GM19043 (cell line): ENCODE results near the gene EFEMP2.
"Not testable (repeated sequence)": the region's sequence is repeated elsewhere in the genome, so short reads cannot be mapped to it uniquely, and the experiment has no call there.

Source experiments
- ATAC-seq: cut with Tn5 transposase; IDR thresholded peaks from one replicate; pipeline ENCODE4 v1.9.1; 2021; ENCODE audit warnings: low read depth; ENCODE audit not compliant: unreplicated experiment

EFEMP2 gene

DNA sequence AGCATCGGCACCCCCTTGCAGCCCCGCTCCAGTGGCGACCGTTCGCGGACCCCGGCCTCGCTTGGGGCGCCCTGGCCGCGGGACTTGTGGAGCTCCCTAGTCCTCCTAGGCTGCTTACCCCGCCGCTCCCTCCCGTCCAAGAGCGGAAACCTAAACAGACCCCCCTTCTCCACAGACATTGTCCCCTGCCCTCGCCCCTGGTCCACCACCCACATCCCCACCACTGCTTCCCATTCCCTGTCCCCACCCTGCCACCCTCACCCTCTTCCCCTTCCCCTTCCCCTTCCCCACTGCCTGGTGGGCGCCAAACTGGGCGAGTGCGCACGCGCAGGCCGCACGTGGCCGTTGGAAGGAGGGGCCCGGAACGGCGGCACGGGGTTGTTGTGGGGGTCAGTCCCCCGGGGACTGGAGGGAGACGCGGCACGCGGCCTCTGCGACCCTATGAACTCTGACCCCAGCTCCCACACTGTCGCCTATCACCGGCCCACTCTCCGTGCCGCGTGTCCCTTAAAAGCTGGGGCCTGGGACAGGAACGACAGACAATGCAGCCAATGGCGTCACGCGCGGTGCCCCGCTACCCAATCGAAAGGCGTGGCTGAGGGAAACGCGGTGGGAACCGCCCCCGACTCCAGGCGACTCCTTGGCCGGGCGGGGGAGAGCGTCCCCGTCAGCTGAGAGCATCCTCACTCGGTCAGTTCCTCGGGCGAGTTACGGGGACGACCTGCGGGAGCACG is 39.1 kb downstream of the EFEMP2 start, which contains the start of gene SNX32:
Gene SNX32 (plus strand): TSS at position 667 of the 734 bp plus-strand sequence. CDS start 103 bp downstream, outside the sequence.
- peak; percentile 95 for ATAC-seq

GRCh38 chr11:65832231-65832630 is 40.4 kb downstream of the EFEMP2 start:
- ATAC-seq: not testable (repeated sequence)

DNA sequence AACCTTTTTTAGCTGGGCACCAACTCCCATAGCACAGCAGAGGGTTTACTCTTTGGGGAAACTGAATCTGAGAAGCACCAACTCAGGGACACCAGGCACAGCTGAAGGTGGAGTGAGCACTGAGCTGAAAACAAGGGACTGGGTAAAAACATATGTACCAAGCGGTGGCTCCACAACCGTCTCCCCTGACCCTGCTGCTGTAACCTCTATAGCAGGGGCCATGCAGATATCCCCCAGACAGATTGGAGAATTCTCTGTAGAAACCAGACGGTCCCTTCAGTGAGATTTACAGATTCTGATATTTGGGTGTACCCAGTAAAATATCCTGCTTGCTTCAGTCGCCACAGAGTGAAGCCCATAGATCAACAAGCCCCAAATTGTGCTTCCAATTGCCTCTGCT is 43.1 kb downstream of the EFEMP2 start:
- no peak for ATAC-seq

DNA sequence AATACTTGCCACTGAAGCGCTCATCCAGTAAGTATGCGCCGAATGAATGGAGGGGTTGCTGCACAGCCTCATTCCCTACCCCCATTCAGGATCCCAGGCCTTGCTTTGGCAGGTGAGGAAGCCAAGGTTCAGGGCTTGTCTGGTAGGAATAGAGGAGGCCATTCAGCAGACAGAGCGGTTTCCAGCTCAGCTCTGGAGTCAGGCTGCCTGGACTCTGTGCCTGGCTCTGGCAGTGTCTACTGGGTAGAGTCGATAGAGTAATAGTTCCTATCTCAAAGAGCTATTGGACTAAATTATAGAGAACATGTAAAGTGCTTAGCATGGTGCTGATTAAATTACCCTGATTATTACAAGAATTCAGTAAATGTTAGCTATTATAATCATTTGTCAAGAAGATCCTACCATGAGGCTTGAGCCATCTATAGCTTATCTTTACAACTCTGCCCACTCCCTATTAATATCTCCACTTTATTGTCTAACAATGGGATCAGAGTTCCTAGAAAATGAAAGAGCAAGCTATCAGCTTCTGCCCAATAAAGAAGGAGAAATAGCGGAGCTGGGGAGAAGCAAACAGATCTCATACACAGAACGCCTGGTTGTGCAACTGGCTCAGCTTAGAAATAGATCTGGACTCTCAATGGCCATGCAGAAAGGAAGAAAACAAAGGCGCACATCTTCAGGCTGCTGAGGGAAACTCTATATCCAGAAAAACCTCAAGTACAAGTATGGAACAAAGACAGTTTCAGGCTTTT is 45.4 kb downstream of the EFEMP2 start:
- no peak for ATAC-seq

DNA sequence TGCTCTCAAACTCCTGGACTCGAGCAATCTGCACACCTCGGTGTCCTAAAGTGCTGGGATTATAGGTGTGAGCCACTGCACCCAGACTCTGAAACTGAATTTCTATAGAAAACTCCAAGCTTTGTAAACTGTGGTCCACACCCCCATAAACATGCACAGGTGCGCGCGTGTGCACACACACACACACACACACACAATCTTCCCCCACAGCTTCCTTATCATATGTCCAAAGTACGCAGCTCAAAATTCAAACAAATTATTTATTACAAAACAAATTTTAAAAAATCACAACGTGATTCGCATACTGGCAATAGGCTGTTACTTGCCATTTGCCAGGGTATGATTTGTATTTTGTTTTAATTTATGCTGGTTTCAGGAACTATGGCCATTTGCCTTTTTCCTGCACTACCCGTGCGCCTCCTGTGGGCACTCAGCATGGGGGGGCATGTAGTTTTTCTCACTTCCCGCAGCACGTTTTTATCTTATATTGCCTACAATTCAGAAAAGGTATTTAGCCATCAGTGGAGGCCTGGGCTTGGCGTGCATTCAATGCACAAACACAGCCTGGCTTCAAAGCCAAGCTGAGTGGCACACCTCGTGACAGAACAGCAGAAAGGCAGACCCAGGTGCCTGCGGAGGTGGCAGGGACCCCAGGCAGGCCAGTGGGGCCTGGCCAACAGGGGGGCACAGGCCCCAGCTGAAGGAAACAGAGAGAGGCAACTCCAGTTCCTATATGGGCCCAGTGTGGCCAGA is 49.6 kb downstream of the EFEMP2 start:
- no peak for ATAC-seq

DNA sequence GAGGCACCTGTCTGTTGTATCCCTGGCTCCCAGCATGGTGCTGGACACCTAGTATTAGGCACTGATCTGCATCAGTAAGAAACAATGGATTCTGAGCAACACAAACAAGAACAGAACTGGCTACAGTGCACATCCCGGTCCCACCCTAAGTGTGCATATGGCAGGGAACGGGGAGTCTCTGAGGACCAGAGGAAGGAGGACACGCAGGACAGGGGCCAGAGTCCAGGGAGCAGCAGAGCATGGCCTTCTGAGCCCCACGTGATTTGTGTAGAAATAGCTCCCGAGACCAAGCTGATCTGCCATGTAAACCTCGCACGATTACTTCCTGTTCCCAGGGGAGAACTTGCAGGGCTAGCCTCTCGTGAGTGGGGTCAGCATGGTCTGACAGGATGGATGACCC is 51.5 kb downstream of the EFEMP2 start:
- ATAC-seq: no peak

GRCh38 chr11:65817835-65818680 is 54.5 kb downstream of the EFEMP2 start:
- ATAC-seq: peak; percentile 58

DNA sequence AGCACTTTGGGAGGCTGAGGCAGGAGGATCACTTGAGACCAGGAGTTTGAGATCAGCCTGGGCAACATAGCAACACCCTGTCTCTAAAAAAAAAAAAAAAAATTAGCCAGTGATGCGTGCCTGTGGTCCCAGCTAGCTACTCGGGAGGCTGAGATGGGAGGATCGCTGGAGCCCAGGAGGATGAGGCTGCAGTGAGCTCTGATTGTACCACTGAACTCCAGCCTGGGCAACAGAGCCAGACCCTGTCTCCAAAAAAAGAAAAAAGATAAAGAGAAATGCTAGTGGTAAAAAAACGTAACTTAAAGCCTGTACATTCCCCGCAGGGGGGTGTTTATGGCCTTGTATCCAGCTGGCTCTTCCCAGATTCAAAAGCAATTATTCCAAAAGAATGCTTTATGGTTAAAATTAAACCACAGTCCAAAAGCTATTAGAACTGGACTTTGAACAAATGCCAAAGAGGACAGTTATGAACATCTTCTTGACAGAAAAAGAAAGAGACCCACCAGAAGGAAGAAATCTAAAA is 55.2 kb downstream of the EFEMP2 start:
- no peak for ATAC-seq

DNA sequence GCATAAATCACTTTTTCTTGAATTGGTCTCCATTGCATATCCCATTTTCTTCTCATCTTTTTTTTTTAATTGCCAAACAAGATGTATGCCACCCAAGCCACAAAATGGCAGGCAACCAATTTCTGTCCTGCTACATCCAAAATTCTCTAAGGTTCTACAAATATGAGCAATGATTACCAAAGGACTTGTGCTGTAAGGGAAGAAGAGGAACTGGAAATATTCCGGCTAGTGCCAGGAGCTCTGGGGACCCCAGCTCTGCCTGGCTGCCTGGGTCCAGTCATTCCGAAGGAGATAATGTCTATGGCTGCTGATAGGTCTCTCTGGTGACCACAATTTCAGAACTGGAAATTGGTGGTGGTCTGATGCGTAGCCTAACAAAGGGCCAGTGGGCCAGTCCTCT is 55.9 kb downstream of the EFEMP2 start:
- no peak for ATAC-seq
